A549 (cell line): ENCODE results near the gene ARHGEF19. TPM values are rescaled to one million over a fixed set of nuclear protein-coding genes. Genes with fewer than 3 reads are reported as not detected.

Experiments
- ATAC-seq, 2 experiments: fragments of 200-7000 bp in 1 of 2; fragments of >200 bp in 1 of 2; cut with Nextera tagmentation in 1 of 2; cut with Tn5 transposase in 1 of 2; 3 replicates each; pipeline versions ENCODE4 v1.8.0 to v1.9.1; 2018 to 2020; ENCODE audit warnings: mild to moderate bottlenecking in 1 of 2, moderate library complexity in 1 of 2
- CTCF ChIA-PET: fragments of 300-600 bp; sonication (Branson Sonifier 250); formaldehyde crosslinking; extraction: SDS; loops from one replicate; lab custom pipeline; 2021; ENCODE audit warnings: antibody characterized with exemption, inconsistent platforms; lab: Yijun Ruan, JAX
- POLR2A ChIA-PET: fragments of 350-600 bp; formaldehyde crosslinking; extraction: SDS; loops from one replicate; lab custom pipeline; 2021; ENCODE audit warnings: antibody characterized with exemption, inconsistent platforms; lab: Yijun Ruan, JAX
- DNase-seq, 2 experiments: peaks; one replicate each; pipeline versions ENCODE4 v3.0.0 to v3.0.0-alpha.2; 2011 to 2016; ENCODE audit warnings: low read depth in 1 of 2, low spot score in 1 of 2
- FAIRE-seq: peaks from 2 replicates; lab custom pipeline; 2011; peaks lifted over from hg19 to GRCh38; lab: Jason Lieb, UNC
- H3K27ac ChIP-seq, 2 experiments: fragments of >200 bp; sonication (Bioruptor Twin); formaldehyde crosslinking; 3 replicates each; pipeline ENCODE4 v1.5.1; 2016 to 2017
- H3K4me1 ChIP-seq: fragments of >200 bp; sonication (Bioruptor Twin); formaldehyde crosslinking; 3 replicates; pipeline ENCODE4 v1.6.1; 2016
- H3K4me2 ChIP-seq: fragments of >200 bp; sonication (Bioruptor Twin); formaldehyde crosslinking; 3 replicates; pipeline ENCODE4 v1.6.1; 2016
- H3K4me3 ChIP-seq: fragments of >200 bp; sonication (Bioruptor Twin); formaldehyde crosslinking; 3 replicates; pipeline ENCODE4 v1.5.1; 2016
- H3K9me3 ChIP-seq: fragments of >200 bp; sonication (Bioruptor Twin); formaldehyde crosslinking; 3 replicates; pipeline ENCODE4 v1.6.1; 2016
- CBX2 ChIP-seq: fragments of 200-600 bp; sonication (generic); IDR thresholded peaks from 2 replicates; pipeline ENCODE4 v1.6.1; 2016; ENCODE audit warnings: low read depth, mild to moderate bottlenecking, borderline replicate concordance
- CEBPB ChIP-seq, 2 experiments: fragments of >200 bp in 1 of 2; sonication (Bioruptor Twin) in 1 of 2; formaldehyde crosslinking in 1 of 2; IDR thresholded peaks; 2 replicates each; pipeline ENCODE4 v1.6.1; 2012 to 2016
- CHD2 ChIP-seq: fragments of 150-350 bp; IDR thresholded peaks from 2 replicates; pipeline ENCODE4 v1.6.1; 2014; ENCODE audit warnings: low read length; ENCODE audit not compliant: partially characterized antibody
- E2F6 ChIP-seq: IDR thresholded peaks from 2 replicates; pipeline ENCODE4 v1.6.1; 2012; ENCODE audit warnings: low read depth, borderline replicate concordance
- EHF ChIP-seq: fragments of 250-450 bp; sonication (Bioruptor Pico); IDR thresholded peaks from 2 replicates; pipeline ENCODE4 v1.5.0; 2020; ENCODE audit warnings: mild to moderate bottlenecking
- FOSB ChIP-seq: fragments of 250-450 bp; sonication (Bioruptor Pico); IDR thresholded peaks from 2 replicates; pipeline ENCODE4 v1.5.0; 2020; ENCODE audit warnings: mild to moderate bottlenecking, moderate library complexity
- HOXB5 ChIP-seq: fragments of 250-450 bp; sonication (Bioruptor Pico); IDR thresholded peaks from 2 replicates; pipeline ENCODE4 v1.5.0; 2020; ENCODE audit warnings: mild to moderate bottlenecking, moderate library complexity
- JUNB ChIP-seq: fragments of >200 bp; sonication (Bioruptor Twin); formaldehyde crosslinking; IDR thresholded peaks from 2 replicates; pipeline ENCODE4 v1.6.1; 2016
- KDM5A ChIP-seq: fragments of 200-600 bp; sonication (generic); IDR thresholded peaks from 2 replicates; pipeline ENCODE4 v1.6.1; 2016; ENCODE audit warnings: antibody characterized with exemption, mild to moderate bottlenecking
- MAZ ChIP-seq: fragments of 150-350 bp; IDR thresholded peaks from 2 replicates; pipeline ENCODE4 v1.6.1; 2014; ENCODE audit warnings: antibody characterized with exemption, low read depth, low read length, borderline replicate concordance
- NPAS2 ChIP-seq: fragments of 250-450 bp; sonication (Bioruptor Pico); IDR thresholded peaks from 2 replicates; pipeline ENCODE4 v1.8.0; 2022; ENCODE audit warnings: mild to moderate bottlenecking, moderate library complexity, borderline replicate concordance
- PBX3 ChIP-seq: IDR thresholded peaks from 2 replicates; pipeline ENCODE4 v1.6.1; 2012
- PHF8 ChIP-seq: fragments of 200-600 bp; sonication (generic); IDR thresholded peaks from 2 replicates; pipeline ENCODE4 v1.6.1; 2016; ENCODE audit warnings: low read depth, mild to moderate bottlenecking, antibody characterized with exemption, moderate library complexity, borderline replicate concordance
- RCOR1 ChIP-seq: fragments of 150-350 bp; IDR thresholded peaks from 2 replicates; pipeline ENCODE4 v1.6.1; 2014; ENCODE audit warnings: antibody characterized with exemption, low read length, low read depth
- RFX5 ChIP-seq: fragments of 450-650 bp; IDR thresholded peaks from 2 replicates; pipeline ENCODE4 v1.7.1; 2014; ENCODE audit warnings: antibody characterized with exemption, mild to moderate bottlenecking, moderate library complexity
- TFCP2L1 ChIP-seq: fragments of 250-450 bp; sonication (Bioruptor Pico); IDR thresholded peaks from 2 replicates; pipeline ENCODE4 v1.5.0; 2021; ENCODE audit warnings: mild to moderate bottlenecking
- TP53 ChIP-seq: fragments of 250-450 bp; sonication (Bioruptor Pico); IDR thresholded peaks from 2 replicates; pipeline ENCODE4 v1.5.0; 2021; ENCODE audit warnings: mild to moderate bottlenecking, moderate library complexity
- ZNF302 ChIP-seq: fragments of 250-450 bp; sonication (Bioruptor Pico); IDR thresholded peaks from 2 replicates; pipeline ENCODE4 v1.9.0; 2021; ENCODE audit warnings: inconsistent platforms, mild to moderate bottlenecking, moderate library complexity
- WGBS: methylation state at CpG from one replicate; pipeline ENCODE4 v1.1.6; 2017; ENCODE audit errors: missing lambda C conversion rate; 5-methylcytosine and 5-hydroxymethylcytosine counted together
- polyA plus RNA-seq, 4 experiments: library from polyadenylated mRNA; depleted of rRNA in 3 of 4; stranded (reverse); fragments of >200 nt; fragmentation: RNase III in 1 of 4; extraction: RNeasy Plus Mini Kit Qiagen cat#74134 plus additional on column Dnase treatment in 1 of 4; gene quantifications; 2 replicates in 3 of 4; 3 replicates in 1 of 4; pipeline ENCODE4 v1.2.3, GENCODE V29; 2011 to 2017
- TF ChIP-seq, protein P1 (sequence below): fragments of 200-600 bp; sonication (generic); IDR thresholded peaks from 2 replicates; pipeline ENCODE4 v1.6.1; 2016; ENCODE audit warnings: antibody characterized with exemption, mild to moderate bottlenecking, moderate library complexity
- TF ChIP-seq, protein P2 (sequence below): fragments of 150-350 bp; IDR thresholded peaks from 2 replicates; pipeline ENCODE4 v1.6.1; 2014; ENCODE audit warnings: low read depth, mild to moderate bottlenecking, low read length
- TF ChIP-seq, protein P3 (sequence below): fragments of 250-450 bp; sonication (Bioruptor Pico); IDR thresholded peaks from 2 replicates; pipeline ENCODE4 v1.5.0; 2020; ENCODE audit warnings: low read depth, mild to moderate bottlenecking, moderate library complexity
- TF ChIP-seq, protein P4 (sequence below): fragments of 250-450 bp; sonication (Bioruptor Pico); IDR thresholded peaks from 2 replicates; pipeline ENCODE4 v1.5.0; 2021; ENCODE audit warnings: mild to moderate bottlenecking, moderate library complexity, borderline replicate concordance

Gene ARHGEF19
- polyA plus RNA-seq, 2 of the 4 experiments (the other 2 are of a cell fraction) = 6.1 to 9.2 TPM

DNA sequence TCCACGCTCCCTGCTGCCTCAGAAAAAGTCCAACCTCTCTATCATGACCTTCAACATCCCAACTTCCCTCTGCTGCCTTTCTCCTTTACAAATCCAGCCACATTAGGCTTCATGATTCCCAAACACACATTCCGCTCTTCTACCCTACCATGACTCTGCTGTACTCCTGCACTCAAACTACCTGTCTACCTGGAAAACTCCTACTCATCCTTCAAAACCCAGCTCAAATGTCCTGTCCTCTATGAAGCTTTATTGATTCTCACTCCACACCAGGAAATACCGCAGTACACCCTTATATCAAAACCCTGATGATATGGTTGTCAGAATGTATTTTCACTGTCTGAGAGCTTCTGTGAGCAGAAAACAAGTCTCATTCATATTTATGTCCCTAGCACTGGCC is 8.9 kb downstream of the ARHGEF19 start:
- ATAC-seq = no peak
- FAIRE-seq = no peak
- DNase-seq = no peak
- POLR2A ChIA-PET = no interaction called here
- CTCF ChIA-PET = interaction anchor here (0.8 to 3.9 kb wide), 9 partner anchors 11 to 130 kb away, joined by 3 to 31 read pairs (median 5); partner anchors contain the start of gene FAM131C
- 62% methylated on average over 3 of the region's 3 CpGs for whole genome bisulfite sequencing
- Histone ChIP-seq H3K4me1 (peaks cover 23% of the 10 kb centered on the region), H3K4me3 (no peak overlapping the region), H3K4me2 (no peak overlapping the region), H3K27ac (no peak overlapping the region), H3K9me3 (no peaks in the 10 kb centered on the region)
- TF ChIP-seq HOXB5 (CRISPR knock-in tag) = no peak
- TF ChIP-seq PBX3 = no peak
- TF ChIP-seq, protein P1, sequence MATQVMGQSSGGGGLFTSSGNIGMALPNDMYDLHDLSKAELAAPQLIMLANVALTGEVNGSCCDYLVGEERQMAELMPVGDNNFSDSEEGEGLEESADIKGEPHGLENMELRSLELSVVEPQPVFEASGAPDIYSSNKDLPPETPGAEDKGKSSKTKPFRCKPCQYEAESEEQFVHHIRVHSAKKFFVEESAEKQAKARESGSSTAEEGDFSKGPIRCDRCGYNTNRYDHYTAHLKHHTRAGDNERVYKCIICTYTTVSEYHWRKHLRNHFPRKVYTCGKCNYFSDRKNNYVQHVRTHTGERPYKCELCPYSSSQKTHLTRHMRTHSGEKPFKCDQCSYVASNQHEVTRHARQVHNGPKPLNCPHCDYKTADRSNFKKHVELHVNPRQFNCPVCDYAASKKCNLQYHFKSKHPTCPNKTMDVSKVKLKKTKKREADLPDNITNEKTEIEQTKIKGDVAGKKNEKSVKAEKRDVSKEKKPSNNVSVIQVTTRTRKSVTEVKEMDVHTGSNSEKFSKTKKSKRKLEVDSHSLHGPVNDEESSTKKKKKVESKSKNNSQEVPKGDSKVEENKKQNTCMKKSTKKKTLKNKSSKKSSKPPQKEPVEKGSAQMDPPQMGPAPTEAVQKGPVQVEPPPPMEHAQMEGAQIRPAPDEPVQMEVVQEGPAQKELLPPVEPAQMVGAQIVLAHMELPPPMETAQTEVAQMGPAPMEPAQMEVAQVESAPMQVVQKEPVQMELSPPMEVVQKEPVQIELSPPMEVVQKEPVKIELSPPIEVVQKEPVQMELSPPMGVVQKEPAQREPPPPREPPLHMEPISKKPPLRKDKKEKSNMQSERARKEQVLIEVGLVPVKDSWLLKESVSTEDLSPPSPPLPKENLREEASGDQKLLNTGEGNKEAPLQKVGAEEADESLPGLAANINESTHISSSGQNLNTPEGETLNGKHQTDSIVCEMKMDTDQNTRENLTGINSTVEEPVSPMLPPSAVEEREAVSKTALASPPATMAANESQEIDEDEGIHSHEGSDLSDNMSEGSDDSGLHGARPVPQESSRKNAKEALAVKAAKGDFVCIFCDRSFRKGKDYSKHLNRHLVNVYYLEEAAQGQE = no peak
- TF ChIP-seq, protein P2, sequence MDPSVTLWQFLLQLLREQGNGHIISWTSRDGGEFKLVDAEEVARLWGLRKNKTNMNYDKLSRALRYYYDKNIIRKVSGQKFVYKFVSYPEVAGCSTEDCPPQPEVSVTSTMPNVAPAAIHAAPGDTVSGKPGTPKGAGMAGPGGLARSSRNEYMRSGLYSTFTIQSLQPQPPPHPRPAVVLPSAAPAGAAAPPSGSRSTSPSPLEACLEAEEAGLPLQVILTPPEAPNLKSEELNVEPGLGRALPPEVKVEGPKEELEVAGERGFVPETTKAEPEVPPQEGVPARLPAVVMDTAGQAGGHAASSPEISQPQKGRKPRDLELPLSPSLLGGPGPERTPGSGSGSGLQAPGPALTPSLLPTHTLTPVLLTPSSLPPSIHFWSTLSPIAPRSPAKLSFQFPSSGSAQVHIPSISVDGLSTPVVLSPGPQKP = no peak
- TF ChIP-seq FOSB (CRISPR knock-in tag) = no peak
- TF ChIP-seq PHF8 = no peak
- no peak for TF ChIP-seq RFX5
- TF ChIP-seq EHF (CRISPR knock-in tag) = no peak
- TF ChIP-seq, protein P3, sequence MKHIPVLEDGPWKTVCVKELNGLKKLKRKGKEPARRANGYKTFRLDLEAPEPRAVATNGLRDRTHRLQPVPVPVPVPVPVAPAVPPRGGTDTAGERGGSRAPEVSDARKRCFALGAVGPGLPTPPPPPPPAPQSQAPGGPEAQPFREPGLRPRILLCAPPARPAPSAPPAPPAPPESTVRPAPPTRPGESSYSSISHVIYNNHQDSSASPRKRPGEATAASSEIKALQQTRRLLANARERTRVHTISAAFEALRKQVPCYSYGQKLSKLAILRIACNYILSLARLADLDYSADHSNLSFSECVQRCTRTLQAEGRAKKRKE = no peak

DNA sequence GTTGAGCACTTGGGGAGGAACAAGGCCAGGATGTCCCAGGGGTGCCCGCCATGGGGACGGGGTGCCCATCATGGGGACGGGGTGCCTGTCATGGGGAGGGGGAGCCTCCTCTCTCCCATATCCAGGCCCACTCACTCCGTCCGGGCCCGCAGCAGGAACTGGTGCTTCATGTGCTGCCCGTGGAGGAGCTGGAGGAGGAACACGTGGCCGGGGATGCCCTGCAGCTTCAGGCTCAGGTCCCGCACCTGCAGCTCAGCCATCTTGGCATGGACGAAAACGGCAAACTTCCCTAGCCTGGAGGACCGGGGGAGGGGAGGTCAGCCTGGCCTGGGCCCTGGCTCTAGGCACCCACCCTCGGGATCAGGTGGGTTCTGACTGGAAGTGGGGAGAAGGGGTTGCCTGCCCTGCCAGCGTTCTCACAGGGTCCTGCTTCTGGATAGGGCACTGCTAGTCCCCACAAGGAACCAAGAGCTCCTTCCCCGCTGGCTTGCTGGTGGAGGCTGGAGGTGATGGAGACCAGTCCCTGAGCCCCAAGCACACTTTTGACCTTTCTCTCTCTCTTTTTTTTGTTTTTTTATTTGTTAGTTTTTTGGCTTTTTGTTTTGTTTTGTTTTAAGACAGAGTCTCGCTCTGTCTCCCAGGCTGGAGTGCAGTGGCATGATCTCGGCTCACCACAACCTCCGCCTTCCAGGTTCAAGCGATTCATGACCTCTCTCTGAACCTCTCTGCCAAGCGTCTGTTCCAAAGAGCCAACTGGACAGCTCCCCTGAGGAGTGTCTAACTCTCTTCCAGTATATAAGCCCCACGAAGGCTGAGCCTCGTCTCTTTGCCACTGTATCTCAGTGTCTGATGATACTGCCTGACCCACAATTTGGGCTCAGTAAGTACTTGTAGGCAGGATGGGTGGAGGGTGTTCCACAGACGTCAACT is 9.9 kb downstream of the ARHGEF19 start:
- ATAC-seq = no peak

More for the DNA sequence above, 9.9 kb downstream of the ARHGEF19 start:
- Histone ChIP-seq H3K4me1 (peaks cover 13% of the 10 kb centered on the region), H3K9me3 (no peaks in the 10 kb centered on the region), H3K4me3 (no peak overlapping the region), H3K27ac (no peak overlapping the region), H3K4me2 (no peak overlapping the region)
- FAIRE-seq = no peak
- TF ChIP-seq RCOR1 (no peak), TP53 (CRISPR knock-in tag) (no peak), KDM5A (no peak), ZNF302 (CRISPR knock-in tag) (no peak), CBX2 (no peak), MAZ (no peak), JUNB (no peak), CEBPB (IDR thresholded peaks at IDR 0.05) (no peak), CHD2 (no peak), NPAS2 (CRISPR knock-in tag) (no peak), E2F6 (no peak), TFCP2L1 (CRISPR knock-in tag) (no peak)
- TF ChIP-seq, protein P4, sequence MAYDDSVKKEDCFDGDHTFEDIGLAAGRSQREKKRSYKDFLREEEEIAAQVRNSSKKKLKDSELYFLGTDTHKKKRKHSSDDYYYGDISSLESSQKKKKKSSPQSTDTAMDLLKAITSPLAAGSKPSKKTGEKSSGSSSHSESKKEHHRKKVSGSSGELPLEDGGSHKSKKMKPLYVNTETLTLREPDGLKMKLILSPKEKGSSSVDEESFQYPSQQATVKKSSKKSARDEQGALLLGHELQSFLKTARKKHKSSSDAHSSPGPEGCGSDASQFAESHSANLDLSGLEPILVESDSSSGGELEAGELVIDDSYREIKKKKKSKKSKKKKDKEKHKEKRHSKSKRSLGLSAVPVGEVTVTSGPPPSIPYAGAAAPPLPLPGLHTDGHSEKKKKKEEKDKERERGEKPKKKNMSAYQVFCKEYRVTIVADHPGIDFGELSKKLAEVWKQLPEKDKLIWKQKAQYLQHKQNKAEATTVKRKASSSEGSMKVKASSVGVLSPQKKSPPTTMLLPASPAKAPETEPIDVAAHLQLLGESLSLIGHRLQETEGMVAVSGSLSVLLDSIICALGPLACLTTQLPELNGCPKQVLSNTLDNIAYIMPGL (CRISPR knock-in tag) = no peak
- DNase-seq = no peak
- ChIA-PET POLR2A (no interaction called here), CTCF (interaction anchor here (1.1 to 2.1 kb wide), 5 partner anchors 13 to 123 kb away, joined by 3 to 10 read pairs (median 6); no protein-coding TSS in a partner anchor)
- 90% methylated on average over 18 of the region's 24 CpGs for WGBS
